Activated naive CD8-positive, alpha-beta T cell (primary cell): ENCODE measurements around the gene ZFAND5.
A peak's percentile ranks its signal among the peaks of the same experiment; 100 is the strongest.

Experiments
- H3K27ac Mint-ChIP-seq: one replicate; pipeline ENCODE4 v1.8.0; 2021; ENCODE audit warnings: mixed read lengths
- H3K27me3 Mint-ChIP-seq: one replicate; pipeline ENCODE4 v1.8.0; 2021; ENCODE audit warnings: mixed read lengths
- H3K36me3 Mint-ChIP-seq: one replicate; pipeline ENCODE4 v1.8.0; 2021; ENCODE audit warnings: mixed read lengths
- H3K4me1 Mint-ChIP-seq: one replicate; pipeline ENCODE4 v1.8.0; 2021; ENCODE audit warnings: low read depth, mixed read lengths
- H3K4me3 Mint-ChIP-seq: one replicate; pipeline ENCODE4 v1.8.0; 2021; ENCODE audit warnings: mild to moderate bottlenecking, mixed read lengths
- H3K9me3 Mint-ChIP-seq: one replicate; pipeline ENCODE4 v1.8.0; 2021; ENCODE audit warnings: low read depth, mixed read lengths

Gene ZFAND5

GRCh38 chr9:72382405-72382804, 17.4 kb upstream of the ZFAND5 start:
- no peak overlapping the region for H3K27ac Mint-ChIP-seq
- no peaks in the 10 kb centered on the region for H3K36me3 Mint-ChIP-seq
- no peaks in the 10 kb centered on the region for H3K4me1 Mint-ChIP-seq
- H3K4me3 Mint-ChIP-seq, result no peak overlapping the region
- H3K27me3 Mint-ChIP-seq, result no peaks in the 10 kb centered on the region
- no peaks in the 10 kb centered on the region for H3K9me3 Mint-ChIP-seq

- Mint-ChIP-seq H3K36me3 (no peaks in the 10 kb centered on the region), H3K27me3 (no peaks in the 10 kb centered on the region), H3K27ac (no peak overlapping the region), H3K4me3 (no peak overlapping the region), H3K9me3 (no peaks in the 10 kb centered on the region), H3K4me1 (no peaks in the 10 kb centered on the region)
Observed at GRCh38 chr9:72377041-72377440, 12.0 kb upstream of the ZFAND5 start.

GRCh38 chr9:72371151-72371550, 6.1 kb upstream of the ZFAND5 start:
- no peak overlapping the region for H3K4me3 Mint-ChIP-seq
- H3K4me1 Mint-ChIP-seq, result no peaks in the 10 kb centered on the region
- H3K36me3 Mint-ChIP-seq, result no peaks in the 10 kb centered on the region
- H3K9me3 Mint-ChIP-seq, result no peaks in the 10 kb centered on the region
- H3K27me3 Mint-ChIP-seq, result no peaks in the 10 kb centered on the region
- no peak overlapping the region for H3K27ac Mint-ChIP-seq

GRCh38 chr9:72365525-72366256, 683 bp upstream of the ZFAND5 start:
- H3K27me3 Mint-ChIP-seq, result no peaks in the 10 kb centered on the region
- H3K4me3 Mint-ChIP-seq, result peak overlapping the region; percentile 93
- H3K36me3 Mint-ChIP-seq, result peaks cover 7% of the 10 kb centered on the region
- H3K9me3 Mint-ChIP-seq, result no peaks in the 10 kb centered on the region
- H3K4me1 Mint-ChIP-seq, result peaks cover 32% of the 10 kb centered on the region
- H3K27ac Mint-ChIP-seq, result peak overlapping the region; percentile 98

GRCh38 chr9:72363908-72364678, 915 bp downstream of the ZFAND5 start:
- Mint-ChIP-seq H3K4me1 (peaks cover 48% of the 10 kb centered on the region), H3K9me3 (no peaks in the 10 kb centered on the region), H3K4me3 (peak overlapping the region; percentile 91), H3K36me3 (peaks cover 12% of the 10 kb centered on the region), H3K27me3 (no peaks in the 10 kb centered on the region), H3K27ac (peak overlapping the region; percentile 96)

GRCh38 chr9:72363236-72363635, 1.8 kb downstream of the ZFAND5 start:
- peaks cover 15% of the 10 kb centered on the region for H3K36me3 Mint-ChIP-seq
- H3K27ac Mint-ChIP-seq, result peak overlapping the region; percentile 96
- H3K4me1 Mint-ChIP-seq, result peaks cover 57% of the 10 kb centered on the region
- no peaks in the 10 kb centered on the region for H3K27me3 Mint-ChIP-seq
- H3K4me3 Mint-ChIP-seq, result peak overlapping the region; percentile 91
- no peaks in the 10 kb centered on the region for H3K9me3 Mint-ChIP-seq

- Mint-ChIP-seq H3K4me3 (peak overlapping the region; percentile 91), H3K4me1 (peaks cover 62% of the 10 kb centered on the region), H3K27me3 (no peaks in the 10 kb centered on the region), H3K36me3 (peaks cover 17% of the 10 kb centered on the region), H3K27ac (peak overlapping the region; percentile 83), H3K9me3 (no peaks in the 10 kb centered on the region)
Observed at GRCh38 chr9:72362680-72363139, 2.3 kb downstream of the ZFAND5 start.

GRCh38 chr9:72362118-72362531, 2.9 kb downstream of the ZFAND5 start:
- Mint-ChIP-seq H3K9me3 (no peaks in the 10 kb centered on the region), H3K36me3 (peaks cover 18% of the 10 kb centered on the region), H3K27ac (peak overlapping the region; percentile 83), H3K4me3 (peak overlapping the region; percentile 91), H3K4me1 (peaks cover 68% of the 10 kb centered on the region), H3K27me3 (no peaks in the 10 kb centered on the region)

- H3K27ac Mint-ChIP-seq, result peak overlapping the region; percentile 34
- peaks cover 19% of the 10 kb centered on the region for H3K36me3 Mint-ChIP-seq
- no peaks in the 10 kb centered on the region for H3K27me3 Mint-ChIP-seq
- H3K9me3 Mint-ChIP-seq, result no peaks in the 10 kb centered on the region
- H3K4me1 Mint-ChIP-seq, result peaks cover 77% of the 10 kb centered on the region
- H3K4me3 Mint-ChIP-seq, result peak overlapping the region; percentile 58
Observed at GRCh38 chr9:72361217-72361616, 3.8 kb downstream of the ZFAND5 start.

- Mint-ChIP-seq H3K27ac (peak overlapping the region; percentile 34), H3K36me3 (peaks cover 21% of the 10 kb centered on the region), H3K4me3 (peak overlapping the region; percentile 42), H3K9me3 (no peaks in the 10 kb centered on the region), H3K27me3 (no peaks in the 10 kb centered on the region), H3K4me1 (peaks cover 78% of the 10 kb centered on the region)
Observed at GRCh38 chr9:72360324-72360723, 4.7 kb downstream of the ZFAND5 start.

- H3K36me3 Mint-ChIP-seq, result peaks cover 22% of the 10 kb centered on the region
- peak overlapping the region; percentile 80 for H3K27ac Mint-ChIP-seq
- no peaks in the 10 kb centered on the region for H3K27me3 Mint-ChIP-seq
- H3K9me3 Mint-ChIP-seq, result no peaks in the 10 kb centered on the region
- H3K4me1 Mint-ChIP-seq, result peaks cover 68% of the 10 kb centered on the region
- no peak overlapping the region for H3K4me3 Mint-ChIP-seq
Observed at GRCh38 chr9:72356041-72356582, 8.9 kb downstream of the ZFAND5 start.

- no peaks in the 10 kb centered on the region for H3K27me3 Mint-ChIP-seq
- no peak overlapping the region for H3K27ac Mint-ChIP-seq
- H3K36me3 Mint-ChIP-seq, result peaks cover 19% of the 10 kb centered on the region
- H3K4me1 Mint-ChIP-seq, result peaks cover 58% of the 10 kb centered on the region
- no peaks in the 10 kb centered on the region for H3K9me3 Mint-ChIP-seq
- no peak overlapping the region for H3K4me3 Mint-ChIP-seq
Observed at GRCh38 chr9:72355153-72355552, 9.9 kb downstream of the ZFAND5 start.

GRCh38 chr9:72354704-72355103, 10.3 kb downstream of the ZFAND5 start:
- Mint-ChIP-seq H3K4me1 (peaks cover 57% of the 10 kb centered on the region), H3K4me3 (no peak overlapping the region), H3K27me3 (no peaks in the 10 kb centered on the region), H3K27ac (no peak overlapping the region), H3K36me3 (peaks cover 19% of the 10 kb centered on the region), H3K9me3 (no peaks in the 10 kb centered on the region)

GRCh38 chr9:72353455-72354116, 11.4 kb downstream of the ZFAND5 start:
- Mint-ChIP-seq H3K27ac (no peak overlapping the region), H3K4me1 (peaks cover 52% of the 10 kb centered on the region), H3K36me3 (peaks cover 15% of the 10 kb centered on the region), H3K9me3 (no peaks in the 10 kb centered on the region), H3K4me3 (no peak overlapping the region), H3K27me3 (no peaks in the 10 kb centered on the region)

GRCh38 chr9:72352911-72353388, 12.1 kb downstream of the ZFAND5 start:
- Mint-ChIP-seq H3K9me3 (no peaks in the 10 kb centered on the region), H3K27ac (no peak overlapping the region), H3K4me1 (peaks cover 46% of the 10 kb centered on the region), H3K36me3 (peaks cover 12% of the 10 kb centered on the region), H3K27me3 (no peaks in the 10 kb centered on the region), H3K4me3 (no peak overlapping the region)
